ENCODE data around the gene NACC1.

Gene NACC1

DNA sequence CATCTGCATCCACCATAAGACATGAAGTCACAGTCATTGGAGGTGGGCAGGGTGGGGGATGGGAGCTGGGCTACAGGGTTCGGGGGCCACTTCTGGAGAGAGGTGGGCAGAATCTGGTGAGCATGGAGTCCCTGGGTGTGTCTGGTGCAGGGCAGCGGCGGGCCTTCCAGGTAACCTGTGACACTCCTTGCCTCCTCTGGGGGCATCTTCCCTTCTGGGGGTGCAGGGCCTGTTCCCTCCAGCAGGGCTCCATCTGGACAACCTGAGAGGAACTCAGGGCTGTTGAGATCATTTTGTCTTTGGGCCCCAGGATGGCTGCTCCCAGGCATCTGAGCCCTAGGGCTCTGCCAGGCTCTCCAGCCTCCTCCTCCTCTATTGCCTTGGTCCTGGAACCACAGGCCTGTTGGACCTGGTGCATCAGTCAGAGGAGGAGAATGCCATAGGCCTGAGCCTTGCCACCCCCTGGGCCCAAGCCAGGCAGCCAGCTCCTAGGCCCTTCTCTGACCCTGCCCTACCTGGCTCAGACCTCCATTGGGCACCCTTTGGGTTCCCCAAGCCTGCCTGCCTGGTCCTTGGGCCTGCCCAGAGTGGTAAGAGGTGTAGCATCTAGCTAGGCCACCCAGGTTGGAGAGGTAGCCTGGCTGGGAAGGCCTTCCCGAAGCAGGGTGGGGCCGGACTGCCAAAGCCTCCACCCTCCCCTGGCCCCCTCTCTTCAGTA, 28.8 kb upstream of the NACC1 start:
- DNase-seq: no peak

DNA sequence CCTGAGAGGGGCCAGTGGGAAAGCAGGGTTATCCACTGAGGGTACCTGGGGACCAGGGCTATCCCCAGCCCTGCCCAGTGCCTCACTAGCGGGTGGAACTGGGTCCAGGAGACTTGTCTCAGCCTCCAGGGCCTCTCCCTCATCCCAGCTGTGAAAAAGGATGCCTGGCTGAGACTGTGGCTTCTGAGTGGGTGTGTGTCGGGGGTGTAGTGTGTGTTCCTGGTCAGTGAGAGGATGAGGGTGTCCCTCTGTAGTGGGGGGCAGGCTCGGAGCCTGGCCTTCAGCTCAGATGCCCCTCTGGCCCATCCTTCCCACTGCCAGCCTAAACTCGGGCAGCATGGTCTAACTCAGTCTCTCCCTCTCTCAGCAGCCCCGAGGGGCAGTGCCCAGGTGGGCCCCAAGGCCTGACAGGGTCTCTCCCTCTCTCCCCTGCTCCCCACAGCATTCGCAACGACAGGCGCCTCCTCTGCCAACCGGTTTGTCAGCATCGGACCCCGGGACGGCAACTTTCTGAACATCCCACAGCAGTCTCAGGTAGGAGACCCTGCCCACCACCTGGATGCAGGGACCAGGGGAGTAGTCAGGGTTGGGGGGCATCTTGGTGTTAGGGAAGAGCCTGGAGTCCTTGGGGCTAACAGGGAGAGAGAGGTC, 28.1 kb upstream of the NACC1 start:
- no peak for DNase-seq

DNA sequence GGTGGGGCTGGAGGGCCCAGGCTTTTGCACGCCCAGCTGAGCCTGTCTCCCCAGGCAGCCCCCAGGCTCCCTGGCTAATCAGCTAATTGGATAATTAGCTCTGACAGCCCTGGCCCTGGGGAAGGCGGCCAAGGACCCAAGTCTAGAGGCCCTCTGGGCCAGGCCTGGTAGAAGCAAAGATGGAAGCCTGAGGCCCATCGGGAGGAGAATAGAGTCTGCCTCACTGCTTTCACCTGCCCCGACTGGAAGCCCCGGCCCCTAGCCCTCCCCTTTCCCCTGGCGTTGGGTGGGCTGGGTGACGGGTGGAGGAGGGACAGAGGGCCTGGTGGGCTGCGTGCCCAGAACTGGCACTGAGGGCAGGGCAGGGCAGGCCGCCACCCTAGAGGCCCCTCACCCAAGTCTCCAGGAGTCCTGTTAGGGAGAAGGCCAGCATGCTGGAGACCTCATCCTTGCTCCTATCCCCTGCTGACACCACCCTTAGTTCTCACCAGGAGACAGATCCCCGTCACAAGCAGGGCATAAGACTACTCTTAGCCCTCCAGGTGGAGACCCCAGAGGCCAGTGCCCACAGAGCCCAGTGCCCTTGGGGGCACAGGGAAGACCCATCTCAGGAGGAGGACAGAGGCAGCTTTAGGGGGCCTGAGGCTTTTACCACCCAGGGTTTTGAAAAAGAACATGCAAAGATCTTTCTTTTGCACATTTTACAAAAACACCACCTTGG, 27.4 kb upstream of the NACC1 start:
- DNase-seq: no peak

DNA sequence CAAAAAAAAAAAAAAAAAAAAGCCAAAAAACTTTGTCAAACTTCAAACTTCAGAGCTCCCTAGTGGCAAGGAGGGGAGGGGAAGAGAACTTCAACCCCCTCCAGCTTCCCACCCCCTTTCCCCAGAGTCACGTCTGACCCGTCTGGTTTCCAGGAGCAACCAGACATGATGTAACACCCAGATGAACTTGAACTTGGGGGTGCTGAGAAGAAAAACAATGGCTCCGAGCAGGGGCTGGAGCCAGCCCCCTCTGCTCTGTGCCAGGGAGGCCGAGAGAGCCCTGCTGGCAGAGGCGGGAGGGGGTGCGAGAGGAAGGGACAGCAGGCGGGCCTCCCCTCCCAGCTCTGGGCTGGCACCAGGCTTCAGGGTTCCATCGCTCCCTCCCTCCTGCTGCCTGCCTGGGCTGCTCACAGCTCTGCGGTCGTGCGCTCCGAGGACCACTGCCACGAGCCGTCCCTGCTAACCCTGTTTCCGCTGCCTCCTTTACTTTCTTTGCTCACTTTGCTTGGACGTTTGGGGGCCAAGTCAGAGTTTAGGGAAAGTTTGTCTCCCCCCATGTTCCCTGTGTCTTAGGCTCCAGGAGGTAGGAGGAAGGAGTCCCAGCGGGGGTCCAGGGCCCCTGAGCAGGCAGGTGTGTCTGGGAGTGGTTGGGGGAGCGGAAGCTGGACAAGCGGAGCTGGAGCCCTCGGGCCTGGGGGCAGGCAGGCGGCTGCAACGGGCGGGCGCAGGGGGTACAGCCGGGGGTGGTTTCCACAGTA, 26.5 kb upstream of the NACC1 start:
- DNase-seq: no peak

DNA sequence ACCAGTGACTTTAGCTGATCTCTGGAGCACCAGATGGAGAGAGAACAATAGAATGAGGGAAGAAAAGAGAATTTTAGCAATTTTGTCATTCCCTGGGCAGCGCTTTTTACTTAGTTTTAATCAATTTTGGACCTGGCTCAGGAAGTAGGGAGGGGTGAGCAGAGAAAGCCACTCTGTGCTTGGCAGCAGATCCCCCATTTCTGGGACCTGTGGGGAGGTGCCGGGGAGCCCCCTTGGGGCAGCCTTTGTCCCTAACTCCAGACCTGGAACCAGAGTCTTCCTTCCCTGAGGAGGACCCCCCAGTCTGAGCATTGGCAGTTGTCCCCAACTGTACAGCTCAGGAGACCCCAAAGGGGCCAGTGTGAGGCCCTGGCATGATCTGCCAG, 25.9 kb upstream of the NACC1 start:
- no peak for DNase-seq

DNA sequence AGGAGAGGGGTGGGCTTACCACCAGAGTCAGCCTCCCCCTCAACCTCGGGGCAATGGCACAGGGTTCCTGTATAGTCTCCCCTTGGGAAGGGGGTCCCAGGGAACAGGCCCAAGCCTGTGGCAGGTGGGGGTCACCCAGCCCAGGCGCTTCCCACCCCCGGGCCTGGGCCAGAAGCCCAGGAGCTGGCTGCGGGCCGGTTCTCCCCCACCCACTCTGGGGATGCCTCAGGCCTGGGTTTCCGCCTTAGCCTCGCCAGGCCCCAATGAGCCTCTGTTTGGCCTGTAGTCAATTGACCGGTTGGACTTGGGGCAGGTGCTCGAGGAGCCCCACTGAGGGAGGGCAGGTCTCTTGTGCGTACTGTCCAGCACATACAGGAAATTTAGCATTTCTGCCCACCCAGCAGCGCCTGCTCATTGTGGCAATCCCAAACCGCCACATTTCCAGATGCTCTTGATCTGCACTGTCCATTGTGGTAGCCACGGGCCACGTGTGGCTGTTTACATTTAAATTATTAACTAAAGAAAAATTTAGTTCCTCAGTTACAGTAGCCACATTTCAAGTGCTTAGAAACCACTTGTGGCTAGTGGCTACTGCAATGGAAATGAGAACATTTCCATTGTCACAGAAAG, 25.3 kb upstream of the NACC1 start:
- no peak for DNase-seq

DNA sequence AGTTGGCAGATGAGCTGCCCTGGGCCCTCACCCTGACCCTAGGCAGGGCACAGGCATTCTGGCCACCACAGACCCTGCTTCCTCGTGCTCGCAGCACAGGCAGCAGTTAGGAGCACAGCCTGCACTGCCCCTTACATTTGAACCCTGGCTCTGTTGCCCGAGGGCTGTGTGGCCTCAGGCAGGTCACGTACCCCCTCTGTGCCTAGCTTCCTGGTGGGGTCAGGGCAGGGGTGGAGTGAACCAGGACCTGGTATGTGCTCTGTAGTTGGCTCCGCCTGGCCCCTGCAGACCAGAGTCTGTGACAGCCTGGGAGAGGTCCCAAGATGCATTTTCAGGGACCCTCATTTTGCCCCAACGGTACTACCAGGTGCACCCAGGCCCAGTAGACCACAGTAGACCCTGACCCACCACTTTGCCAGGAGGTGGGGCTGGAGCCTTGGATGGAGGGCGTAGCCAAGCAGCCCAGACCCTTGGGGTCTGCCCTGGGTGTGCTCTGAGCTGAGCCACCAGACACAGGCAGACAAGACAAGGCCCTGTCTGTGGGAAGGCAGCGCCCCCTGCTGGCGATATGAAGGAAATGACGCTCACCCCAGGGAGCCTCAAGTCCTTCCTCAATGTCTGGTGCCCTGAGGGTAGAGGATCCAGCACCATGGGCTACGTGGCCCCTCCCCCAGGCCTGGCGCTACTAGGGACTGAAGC, 24.5 kb upstream of the NACC1 start:
- DNase-seq: peak; percentile 63

DNA sequence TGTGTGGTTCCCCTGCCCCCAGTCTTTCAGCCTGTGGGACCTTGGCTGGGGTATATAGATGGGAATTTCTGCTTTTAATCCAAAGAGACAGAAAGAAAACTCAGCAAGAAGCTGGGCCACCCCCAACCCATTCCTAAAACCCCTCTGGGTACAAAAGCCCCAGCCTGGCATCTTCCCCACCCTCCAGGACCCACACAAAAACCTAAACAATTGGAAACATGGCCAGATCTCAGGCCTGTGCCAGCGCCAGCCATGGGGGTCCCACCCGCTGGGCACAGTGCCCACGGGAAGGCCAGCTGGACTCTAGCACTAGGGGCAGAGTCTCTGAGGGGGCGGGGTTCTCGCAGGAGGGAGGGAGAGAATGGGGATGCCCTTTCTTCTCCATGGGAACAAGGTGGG, 24.0 kb upstream of the NACC1 start:
- no peak for DNase-seq

DNA sequence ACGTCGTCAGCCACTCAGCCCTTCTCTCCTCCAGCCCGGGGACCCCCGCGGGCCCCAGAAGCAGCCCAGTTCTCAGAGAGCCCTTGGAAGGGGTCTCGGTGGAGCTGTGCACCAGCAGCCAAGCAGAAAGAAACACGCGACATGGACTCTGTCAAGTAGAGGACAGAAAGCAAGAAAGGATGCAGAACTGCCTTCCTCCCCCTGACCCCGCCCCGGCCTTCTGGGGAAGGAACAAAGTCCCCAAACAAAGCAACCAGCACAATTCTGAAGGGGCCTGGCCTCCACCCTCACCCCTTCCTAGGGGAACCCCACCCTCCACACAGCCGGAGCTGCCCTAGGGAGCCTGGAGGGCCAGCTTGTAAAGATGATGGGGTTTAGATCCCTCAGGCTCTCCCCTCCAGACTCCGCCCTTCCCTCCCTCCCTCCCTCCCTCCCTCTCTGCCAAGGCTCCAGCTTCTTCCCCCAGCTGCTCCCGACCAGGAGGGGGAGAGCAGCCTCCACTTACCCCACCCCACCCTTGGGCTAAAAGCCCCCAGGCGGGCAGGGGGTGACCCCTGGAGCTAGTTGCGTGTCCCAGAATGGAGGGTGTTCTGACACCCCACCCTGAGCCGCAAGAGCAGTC, 23.2 kb upstream of the NACC1 start:
- DNase-seq: no peak

DNA sequence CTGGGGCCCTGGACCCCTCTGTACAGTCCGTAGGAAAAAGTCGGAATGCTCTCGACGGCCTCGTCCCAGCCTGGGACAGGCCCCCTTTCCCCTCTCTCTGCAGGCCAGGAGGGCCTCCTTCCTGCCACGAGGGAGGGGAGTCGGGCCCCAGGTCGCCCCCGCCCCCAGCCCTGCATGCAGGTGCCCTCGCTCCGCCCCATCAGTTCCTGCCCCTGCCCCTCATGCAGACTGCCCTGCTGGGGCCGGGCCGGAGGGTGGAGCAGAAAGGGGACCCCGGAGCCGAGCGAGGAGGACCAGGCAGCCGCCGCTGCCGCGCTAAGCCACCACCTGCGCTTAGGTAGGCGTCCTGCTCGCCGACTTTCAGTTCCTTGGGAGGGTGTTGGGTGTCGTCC, 22.7 kb upstream of the NACC1 start:
- DNase-seq: no peak

DNA sequence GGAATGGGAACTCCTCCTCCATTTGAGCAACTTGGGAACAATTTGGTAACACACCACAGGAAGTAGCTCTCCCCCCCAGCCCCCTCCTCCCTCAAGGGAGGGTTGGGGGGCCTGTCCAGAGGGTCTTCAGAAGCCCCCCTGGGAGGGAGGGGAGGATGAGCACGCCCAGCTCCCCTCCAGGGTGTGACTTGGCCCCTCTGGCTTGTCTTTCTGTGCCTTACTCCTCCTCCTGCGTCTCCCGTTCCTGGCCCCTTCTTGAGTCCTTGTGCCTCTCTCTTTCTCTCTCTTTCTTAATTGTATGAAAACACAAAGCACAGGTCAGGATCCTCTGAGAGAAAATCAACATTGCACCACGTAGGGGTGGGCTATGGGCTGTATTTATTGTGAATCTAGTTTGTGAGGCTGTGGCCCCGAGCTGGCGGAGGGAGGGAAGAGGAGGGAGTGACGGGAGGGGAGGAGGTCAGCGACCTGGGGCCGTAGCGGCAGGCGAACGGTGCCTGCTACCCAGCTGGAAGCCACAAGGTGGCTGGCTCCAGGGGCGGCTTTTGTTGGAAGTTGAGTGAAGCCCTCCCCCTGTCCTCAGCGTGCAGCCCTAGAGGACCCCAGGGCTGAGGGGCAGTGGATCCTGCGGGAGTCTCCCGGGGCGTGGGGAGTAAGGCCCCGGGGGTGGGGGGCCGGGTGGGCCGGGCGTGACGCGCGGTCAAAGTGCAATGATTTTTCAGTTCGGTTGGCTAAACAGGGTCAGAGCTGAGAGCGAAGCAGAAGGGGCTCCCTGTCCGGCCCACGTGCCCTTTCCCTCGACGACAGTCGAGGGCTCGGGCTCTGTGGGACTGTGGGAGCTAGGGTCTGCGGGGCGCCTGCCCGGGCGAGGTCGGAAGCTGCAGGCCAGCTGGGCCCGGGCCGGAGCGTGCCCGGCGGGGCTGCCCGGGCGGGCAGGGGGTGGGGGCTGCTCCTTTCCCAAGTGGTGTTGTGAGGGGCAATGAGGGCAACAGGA, 21.8 kb upstream of the NACC1 start:
- no peak for DNase-seq

DNA sequence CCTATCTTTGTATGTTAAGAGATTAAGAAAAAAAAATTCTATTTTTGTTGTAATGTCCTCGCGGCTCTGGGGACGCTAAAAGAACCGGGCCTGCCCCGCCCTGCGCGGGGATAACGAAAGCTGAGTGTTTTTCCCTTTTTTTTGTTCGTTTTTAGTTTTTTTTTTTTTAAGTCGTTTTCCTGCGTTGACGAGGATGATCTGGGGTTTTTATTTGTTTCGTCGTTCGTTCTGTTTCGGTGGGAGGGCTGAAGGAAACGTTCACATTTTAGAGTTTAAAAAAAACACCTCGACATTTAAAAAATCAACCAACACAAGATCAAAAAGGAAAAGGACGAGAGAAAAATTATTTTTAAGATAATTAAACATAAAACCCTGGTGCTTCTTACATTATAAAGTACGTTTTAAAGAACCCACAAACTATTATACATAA, 21.0 kb upstream of the NACC1 start:
- DNase-seq: no peak

DNA sequence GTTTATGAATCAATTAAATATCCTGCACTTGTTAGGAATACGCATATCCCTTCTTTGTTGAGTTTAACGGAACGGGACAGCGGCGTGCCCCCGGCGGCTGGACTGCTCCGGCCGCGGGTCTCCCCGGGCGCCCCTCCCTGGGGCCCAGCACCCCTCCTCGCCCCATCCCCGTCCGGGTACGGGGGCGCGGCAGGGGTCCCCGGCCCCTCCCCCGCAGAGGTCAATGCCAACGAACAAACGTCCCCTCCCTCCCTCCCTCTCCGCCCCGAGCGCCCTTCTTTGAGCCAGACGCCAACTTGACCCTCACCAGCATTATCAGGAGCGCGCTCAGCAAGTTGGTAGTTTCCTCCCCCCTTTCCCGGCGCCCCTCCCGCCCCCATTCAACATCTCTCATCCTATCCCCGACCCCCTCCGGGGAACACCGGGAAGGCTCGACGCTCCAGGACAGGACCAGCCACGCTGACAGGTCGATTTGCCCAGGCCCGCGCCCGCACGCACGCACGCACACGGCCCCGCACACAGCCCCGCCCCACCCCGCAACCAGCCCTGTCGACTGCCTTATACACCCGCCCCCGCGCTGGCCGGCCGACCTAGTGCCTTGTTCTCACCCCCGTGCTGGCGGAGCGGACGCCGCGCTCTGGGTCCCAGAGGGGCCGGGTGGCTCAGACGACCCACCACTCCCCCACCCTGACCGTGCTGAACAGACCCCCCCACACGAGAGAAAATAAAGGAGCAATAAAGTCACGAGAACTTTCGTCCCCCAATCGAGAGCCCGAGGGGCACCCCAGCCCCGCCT, 20.4 kb upstream of the NACC1 start:
- no peak for DNase-seq

DNA sequence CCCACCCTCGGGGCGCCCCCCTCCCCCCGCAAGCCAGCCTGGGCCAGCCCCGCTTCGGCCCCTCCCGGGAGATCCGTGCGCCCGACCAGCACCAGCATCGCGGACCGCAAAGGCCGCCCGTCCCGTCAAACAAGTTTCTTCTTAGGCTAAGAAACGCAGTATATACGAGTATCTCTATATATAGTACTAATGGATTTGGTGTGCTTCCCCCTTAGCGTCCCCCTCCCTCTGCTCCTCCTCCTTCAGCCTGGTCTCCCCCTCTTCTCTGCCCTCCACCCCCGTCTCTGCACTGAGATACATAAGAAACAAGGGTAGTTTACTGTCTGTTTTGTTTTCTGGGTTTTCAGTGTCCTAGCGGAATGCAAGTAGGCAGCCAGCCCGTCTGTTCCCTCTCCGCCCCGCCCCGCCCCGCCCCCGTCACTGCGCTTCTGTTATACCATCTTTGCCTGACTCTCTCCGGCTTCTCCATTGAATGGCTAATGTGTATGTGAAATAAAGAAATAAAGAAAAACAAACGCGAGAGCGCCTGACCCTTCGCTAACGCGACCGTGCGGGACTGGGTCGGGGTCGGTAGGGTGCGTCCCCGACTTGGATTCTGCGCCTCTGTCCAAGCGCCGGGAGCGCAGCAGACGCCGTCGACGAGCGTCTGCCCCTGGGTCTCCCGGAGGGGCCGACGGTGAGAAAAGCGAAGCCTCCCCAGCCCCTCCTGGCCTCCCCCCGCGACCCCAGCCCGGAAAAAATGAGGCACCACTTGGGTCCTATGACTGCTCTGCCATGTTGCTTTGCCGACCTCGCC, 19.6 kb upstream of the NACC1 start:
- no peak for DNase-seq

DNA sequence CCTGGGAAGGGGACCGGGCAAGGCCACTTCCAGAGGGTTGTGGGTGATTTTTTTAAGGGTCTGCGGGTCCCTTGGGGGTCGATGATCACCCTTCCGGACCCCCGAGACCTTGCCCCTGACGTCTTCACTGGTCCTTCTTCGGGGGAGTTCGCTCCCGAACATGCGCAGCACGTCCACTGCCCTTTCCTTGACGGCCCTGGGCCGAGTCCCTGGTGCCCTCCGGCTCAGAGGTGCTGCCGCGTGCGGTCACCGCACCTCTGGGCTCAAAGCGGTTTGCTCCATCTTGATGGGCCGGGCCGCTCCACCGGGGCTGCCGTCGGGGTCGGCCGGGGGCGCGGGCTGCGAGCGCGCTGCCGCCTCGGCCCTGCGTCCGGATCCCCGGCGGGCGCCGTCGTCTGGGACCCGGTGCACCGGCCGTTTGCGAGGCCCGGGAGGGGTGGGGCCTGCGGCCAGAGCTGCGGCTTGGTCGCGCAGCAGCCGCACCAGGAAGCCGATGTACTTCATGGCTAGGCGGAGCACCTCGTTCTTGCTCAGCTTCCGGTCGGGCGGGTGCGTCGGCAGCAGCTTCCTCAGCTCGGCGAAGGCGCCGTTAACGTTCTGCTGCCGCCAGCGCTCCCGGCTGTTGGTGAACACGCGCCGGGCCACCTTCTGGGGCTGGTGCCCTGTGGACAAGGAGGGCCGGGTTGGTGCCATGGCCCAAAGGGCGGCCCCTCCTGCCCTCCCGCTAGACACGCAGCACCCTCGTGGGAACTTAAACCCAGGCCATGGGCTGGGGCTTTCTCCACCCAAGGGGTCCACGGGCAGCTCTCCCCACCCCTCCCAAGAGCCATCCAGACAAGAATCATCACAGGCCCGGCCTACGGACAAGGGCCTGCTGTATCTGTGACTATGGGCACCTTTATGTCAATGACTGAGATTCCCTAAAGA, 18.7 kb upstream of the NACC1 start:
- DNase-seq: peak; percentile 75

DNA sequence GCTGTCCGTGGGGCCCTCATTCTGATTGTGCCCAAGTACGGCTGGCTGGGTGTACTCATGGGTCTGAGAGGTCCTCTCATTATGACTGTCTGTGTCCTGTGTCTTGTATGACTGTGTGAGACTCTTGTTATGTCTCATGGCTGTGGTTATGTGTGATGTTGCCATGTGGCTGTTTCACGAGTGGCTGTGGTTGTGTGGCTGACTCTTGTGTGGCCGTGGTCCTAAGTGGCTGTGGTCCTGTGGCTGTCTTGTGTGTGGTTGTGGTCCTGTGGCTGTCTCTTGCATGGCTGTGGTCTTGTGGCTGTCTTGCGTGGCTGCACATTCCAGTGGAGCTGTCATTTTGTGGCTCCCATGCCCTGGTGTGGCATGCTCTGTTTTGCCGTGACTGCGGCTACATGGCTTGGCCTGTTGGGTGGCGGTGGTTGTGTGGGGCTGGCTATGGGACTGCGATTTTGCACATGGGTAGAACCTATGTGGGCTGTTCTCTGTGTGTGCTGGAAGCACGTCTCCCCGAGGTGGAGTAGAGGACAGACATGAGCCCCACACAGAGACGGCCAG, 18.0 kb upstream of the NACC1 start:
- DNase-seq: peak; percentile 57

DNA sequence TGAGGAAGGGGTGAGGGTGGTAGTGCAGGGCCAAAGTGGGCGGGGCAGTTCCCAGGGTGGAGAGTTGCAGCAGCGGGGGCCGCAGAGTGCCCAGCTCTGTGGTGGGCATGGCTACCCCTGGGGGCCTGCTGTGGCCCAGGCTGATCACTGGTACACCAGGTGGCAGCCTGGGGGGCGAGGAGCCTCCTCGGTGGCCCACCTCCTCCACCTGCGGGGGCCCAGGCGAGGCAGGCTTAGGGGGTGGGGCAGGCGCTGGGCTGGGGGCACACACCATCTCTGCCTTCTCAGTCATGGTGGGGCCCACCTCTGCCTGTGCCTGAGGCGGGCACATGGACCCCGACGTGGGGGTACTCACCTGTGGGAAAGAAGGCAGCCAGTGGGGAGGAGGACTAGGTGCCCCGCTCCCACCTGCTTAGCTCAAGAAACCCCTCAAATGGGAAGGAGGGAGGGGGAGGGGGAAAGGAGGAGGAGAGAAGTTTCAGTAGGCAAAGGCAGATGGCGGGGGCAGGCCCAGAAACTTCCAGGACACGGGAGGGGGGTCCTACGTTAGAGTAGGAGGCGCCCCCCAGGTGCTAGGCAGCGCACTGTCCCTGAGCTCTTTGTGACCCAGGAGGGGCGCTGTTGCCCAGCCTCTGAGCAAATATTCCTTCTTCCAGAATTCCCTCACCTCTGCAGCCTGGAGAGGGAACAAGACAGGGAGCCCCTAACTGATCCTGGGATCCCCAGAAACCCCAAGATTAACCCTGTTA, 17.0 kb upstream of the NACC1 start:
- DNase-seq: no peak
